PC-9 (cell line): ENCODE data around the gene SYCP2L.

Source experiments
- EZH2 ChIP-seq: fragments of 200-600 bp; sonication (generic); IDR thresholded peaks from 2 replicates; pipeline ENCODE4 v1.8.0; 2017; ENCODE audit warnings: antibody characterized with exemption, low read depth
- TF ChIP-seq, protein P1 (sequence below): fragments of 200-600 bp; sonication (generic); conservative IDR thresholded peaks from 2 replicates; pipeline ENCODE4 v1.6.1; 2017; ENCODE audit warnings: mixed run types, antibody characterized with exemption, mild to moderate bottlenecking, moderate library complexity

DNA sequence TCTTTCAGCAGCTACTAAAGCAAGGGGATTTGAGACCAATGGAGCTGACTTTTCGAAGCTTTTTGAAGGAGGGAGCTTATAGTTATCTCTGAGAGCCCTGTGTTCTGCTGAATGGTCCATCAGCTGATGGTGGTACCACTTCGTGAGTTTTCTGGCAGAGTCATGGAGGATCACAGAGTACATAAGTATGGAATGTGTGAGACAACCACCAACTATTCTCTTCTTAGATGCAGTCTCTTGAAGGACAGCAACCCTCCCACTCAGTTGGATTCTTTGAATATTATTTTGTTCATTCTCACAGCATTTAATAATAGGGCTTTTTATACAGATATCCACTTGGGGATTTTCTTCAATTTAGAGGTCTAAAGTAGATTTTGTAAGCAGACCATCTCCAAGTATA is 81.9 kb downstream of the SYCP2L start:
- no peak for TF ChIP-seq EZH2
- TF ChIP-seq, protein P1, sequence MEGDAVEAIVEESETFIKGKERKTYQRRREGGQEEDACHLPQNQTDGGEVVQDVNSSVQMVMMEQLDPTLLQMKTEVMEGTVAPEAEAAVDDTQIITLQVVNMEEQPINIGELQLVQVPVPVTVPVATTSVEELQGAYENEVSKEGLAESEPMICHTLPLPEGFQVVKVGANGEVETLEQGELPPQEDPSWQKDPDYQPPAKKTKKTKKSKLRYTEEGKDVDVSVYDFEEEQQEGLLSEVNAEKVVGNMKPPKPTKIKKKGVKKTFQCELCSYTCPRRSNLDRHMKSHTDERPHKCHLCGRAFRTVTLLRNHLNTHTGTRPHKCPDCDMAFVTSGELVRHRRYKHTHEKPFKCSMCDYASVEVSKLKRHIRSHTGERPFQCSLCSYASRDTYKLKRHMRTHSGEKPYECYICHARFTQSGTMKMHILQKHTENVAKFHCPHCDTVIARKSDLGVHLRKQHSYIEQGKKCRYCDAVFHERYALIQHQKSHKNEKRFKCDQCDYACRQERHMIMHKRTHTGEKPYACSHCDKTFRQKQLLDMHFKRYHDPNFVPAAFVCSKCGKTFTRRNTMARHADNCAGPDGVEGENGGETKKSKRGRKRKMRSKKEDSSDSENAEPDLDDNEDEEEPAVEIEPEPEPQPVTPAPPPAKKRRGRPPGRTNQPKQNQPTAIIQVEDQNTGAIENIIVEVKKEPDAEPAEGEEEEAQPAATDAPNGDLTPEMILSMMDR = no peak
